HAP-1 (cell line): ENCODE results near the gene MX1.

Experiments used
- DNase-seq, 2 experiments: peaks; one replicate each; pipeline ENCODE4 v3.0.0-alpha.2; 2016 to 2020; ENCODE audit warnings: low spot score in 2 of 2
- H3K27me3 ChIP-seq: fragments of 250-450 bp; sonication (Bioruptor Pico); 2 replicates; pipeline ENCODE4 v1.5.1; 2020; ENCODE audit warnings: low read depth, mild to moderate bottlenecking, moderate library complexity
- H3K36me3 ChIP-seq: fragments of 250-450 bp; sonication (Bioruptor Pico); replicated peaks from 2 replicates; pipeline ENCODE4 v1.5.1; 2020; ENCODE audit warnings: mild to moderate bottlenecking
- H3K4me1 ChIP-seq: fragments of 250-450 bp; sonication (Bioruptor Pico); 2 replicates; pipeline ENCODE4 v1.5.1; 2020; ENCODE audit warnings: mild to moderate bottlenecking
- H3K4me3 ChIP-seq: fragments of 250-450 bp; sonication (Bioruptor Pico); 2 replicates; pipeline ENCODE4 v1.5.1; 2020; ENCODE audit warnings: mild to moderate bottlenecking, moderate library complexity
- H3K9me3 ChIP-seq: fragments of 250-450 bp; sonication (Bioruptor Pico); 2 replicates; pipeline ENCODE4 v1.5.1; 2020; ENCODE audit warnings: mild to moderate bottlenecking, moderate library complexity
- in situ Hi-C: fragments of 300-500 bp; cut with MboI; formaldehyde crosslinking; loops from 3 replicates; pipeline ENCODE4 v1.14.3; 2020; ENCODE audit warnings: low sequenced_read_pairs, inconsistent platforms, mixed read lengths

The MX1 gene

DNA sequence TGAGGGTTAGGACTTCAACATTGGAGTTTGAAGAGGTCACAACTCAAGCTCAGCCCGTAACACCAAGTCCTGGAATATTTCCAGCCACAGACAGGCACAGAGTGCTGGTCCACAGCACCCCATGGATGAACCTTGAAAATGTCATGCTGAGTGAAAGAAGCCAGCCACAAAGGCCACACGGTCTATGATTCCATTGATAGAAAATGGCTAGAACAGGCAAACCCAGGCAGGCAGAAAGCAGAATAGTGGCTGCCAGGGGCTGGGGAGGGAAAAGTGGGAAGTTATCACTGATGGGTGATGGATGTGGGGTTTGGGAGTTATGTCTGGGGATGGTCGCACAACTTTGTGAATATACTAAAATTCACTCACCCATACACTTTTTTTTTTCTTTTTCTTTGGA, 21.3 kb downstream of the MX1 start:
- H3K4me3 ChIP-seq = no peak overlapping the region
- no peaks in the 10 kb centered on the region for H3K4me1 ChIP-seq
- DNase-seq = no peak
- in situ Hi-C loops = no loop called here
- no peaks in the 10 kb centered on the region for H3K36me3 ChIP-seq
- no peaks in the 10 kb centered on the region for H3K27me3 ChIP-seq
- no peaks in the 10 kb centered on the region for H3K9me3 ChIP-seq

DNA sequence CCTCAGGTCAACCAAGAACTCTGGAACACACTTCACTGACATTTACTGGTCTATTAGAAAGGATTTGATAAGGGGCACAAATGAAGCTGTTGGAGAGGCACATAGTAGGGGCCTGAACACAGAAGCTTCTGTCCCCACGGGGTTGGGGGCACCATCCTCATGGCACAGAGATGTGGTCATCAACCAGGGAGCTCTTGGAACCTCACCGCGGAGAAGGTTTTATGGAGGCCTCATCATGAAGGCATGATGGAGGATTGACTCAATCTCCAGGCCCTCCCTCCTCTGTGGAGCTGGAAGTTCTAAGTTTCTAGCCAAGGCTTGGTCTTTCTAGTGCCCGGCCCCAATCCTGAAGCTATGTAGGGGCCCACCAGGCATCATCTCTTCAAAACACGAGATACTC, 23.6 kb downstream of the MX1 start:
- no peak overlapping the region for H3K4me3 ChIP-seq
- in situ Hi-C loops = no loop called here
- H3K4me1 ChIP-seq = no peaks in the 10 kb centered on the region
- H3K9me3 ChIP-seq = no peaks in the 10 kb centered on the region
- H3K27me3 ChIP-seq = no peaks in the 10 kb centered on the region
- no peaks in the 10 kb centered on the region for H3K36me3 ChIP-seq
- no peak for DNase-seq

DNA sequence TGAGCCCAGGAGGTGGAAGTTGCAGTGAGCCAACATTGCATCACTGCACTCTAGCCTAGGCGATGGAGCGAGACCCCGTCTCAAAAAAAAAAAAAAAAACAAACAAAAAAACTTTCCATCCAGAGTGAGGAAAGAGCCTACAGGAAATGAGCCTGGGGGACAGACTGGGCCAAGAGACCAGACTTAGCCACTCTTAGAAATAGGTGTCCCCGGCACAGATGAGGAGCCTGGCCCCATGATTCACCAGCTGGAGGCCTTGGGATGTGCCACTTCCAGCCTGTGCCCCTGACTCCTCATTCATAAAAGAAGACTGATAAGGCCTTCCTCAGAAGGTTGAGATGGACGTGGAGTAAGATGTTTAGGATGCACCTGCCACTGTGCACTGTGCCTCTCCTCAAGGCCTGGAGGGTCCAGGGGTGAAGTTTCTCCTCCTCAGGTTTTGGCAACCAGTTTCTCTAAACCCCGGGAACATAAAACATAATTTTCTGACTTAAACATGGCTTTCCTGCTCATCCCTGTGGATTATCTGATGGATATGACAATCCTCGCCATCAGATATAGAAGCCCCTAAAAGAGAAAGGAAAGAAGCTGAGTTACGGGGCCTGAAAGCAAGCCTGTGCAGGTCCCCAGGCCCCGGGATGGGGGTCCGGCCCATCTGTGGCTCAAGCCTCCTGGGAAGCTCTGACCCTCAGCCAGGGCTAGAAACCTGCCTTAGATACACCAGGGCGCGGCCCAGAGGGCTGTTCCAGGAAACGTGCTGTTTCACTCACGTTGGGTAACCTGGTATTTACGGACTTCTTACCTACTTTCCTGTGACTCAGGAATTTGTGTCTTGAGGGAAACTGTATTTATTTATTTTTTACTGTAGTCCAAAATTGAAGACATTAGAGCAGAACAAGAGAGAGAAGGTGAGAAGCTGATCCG, 26.0 kb downstream of the MX1 start:
- Histone ChIP-seq H3K27me3 (no peaks in the 10 kb centered on the region), H3K36me3 (no peaks in the 10 kb centered on the region), H3K4me3 (no peak overlapping the region), H3K9me3 (no peaks in the 10 kb centered on the region), H3K4me1 (no peaks in the 10 kb centered on the region)
- in situ Hi-C loops = no loop called here
- DNase-seq = no peak

DNA sequence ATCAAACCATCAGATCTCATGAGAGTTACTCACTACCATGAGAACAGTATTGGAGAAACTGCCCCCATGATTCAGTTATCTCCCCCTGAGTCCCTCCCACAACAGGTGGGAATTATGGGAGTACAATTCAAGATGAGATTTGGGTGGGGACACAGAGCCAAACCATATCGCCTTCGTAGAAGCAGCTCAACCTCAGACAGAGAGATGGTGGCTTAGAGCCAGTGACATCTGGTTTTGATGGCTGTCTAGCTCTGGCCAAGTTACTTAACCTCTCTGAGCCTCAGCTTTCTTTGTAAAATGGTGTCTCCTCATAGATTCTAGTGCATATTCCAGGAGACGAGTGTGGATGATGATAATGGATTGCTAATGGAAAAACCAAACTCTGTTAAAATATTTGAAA, 27.2 kb downstream of the MX1 start:
- no peaks in the 10 kb centered on the region for H3K4me1 ChIP-seq
- no peaks in the 10 kb centered on the region for H3K27me3 ChIP-seq
- no peaks in the 10 kb centered on the region for H3K9me3 ChIP-seq
- in situ Hi-C loops = no loop called here
- H3K4me3 ChIP-seq = no peak overlapping the region
- no peak for DNase-seq
- no peaks in the 10 kb centered on the region for H3K36me3 ChIP-seq

DNA sequence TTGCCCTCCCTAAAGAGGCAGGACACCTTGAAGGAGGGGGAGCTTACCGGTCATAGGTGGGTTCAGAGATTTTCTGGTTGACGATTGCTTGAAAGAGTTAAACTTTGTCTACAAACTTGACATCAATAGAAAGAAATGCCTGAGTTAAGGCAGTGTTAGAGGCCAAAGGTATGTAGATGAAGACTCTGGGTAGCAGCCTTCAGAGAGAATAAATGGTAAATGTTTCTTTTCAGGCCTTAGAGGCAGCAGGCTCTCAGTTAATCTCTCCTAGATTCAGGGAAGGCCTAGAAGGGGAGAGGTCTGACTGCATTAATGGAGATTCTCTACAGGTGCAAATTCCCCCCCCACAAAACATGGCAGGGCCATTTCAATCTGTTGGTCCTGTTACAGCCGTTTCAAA, 27.7 kb downstream of the MX1 start:
- no peaks in the 10 kb centered on the region for H3K9me3 ChIP-seq
- H3K27me3 ChIP-seq = no peaks in the 10 kb centered on the region
- no peaks in the 10 kb centered on the region for H3K4me1 ChIP-seq
- no peak for DNase-seq
- H3K36me3 ChIP-seq = no peaks in the 10 kb centered on the region
- H3K4me3 ChIP-seq = no peak overlapping the region
- in situ Hi-C loops = no loop called here

DNA sequence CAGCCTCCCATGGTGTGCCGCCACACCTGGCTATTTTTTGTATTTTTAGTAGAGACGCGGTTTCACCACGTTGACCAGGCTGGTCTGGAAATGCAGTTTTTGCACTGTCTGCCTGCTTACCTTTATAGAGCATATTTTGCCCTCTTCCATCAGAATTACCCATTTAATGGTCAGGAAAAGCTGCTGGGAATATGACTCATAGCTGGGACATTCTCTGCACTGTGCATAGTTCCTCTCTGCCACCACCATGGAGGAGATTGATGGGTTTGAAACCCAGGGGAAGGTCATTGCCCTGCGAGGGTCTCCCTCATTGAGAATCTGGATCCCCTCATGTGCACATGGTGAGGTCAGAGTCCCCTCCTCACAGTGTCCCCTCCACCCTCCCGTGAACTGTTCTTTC, 32.1 kb downstream of the MX1 start:
- H3K9me3 ChIP-seq = no peaks in the 10 kb centered on the region
- no peak overlapping the region for H3K4me3 ChIP-seq
- no peaks in the 10 kb centered on the region for H3K4me1 ChIP-seq
- no peaks in the 10 kb centered on the region for H3K27me3 ChIP-seq
- H3K36me3 ChIP-seq = no peaks in the 10 kb centered on the region
- in situ Hi-C loops = no loop called here
- DNase-seq = no peak

DNA sequence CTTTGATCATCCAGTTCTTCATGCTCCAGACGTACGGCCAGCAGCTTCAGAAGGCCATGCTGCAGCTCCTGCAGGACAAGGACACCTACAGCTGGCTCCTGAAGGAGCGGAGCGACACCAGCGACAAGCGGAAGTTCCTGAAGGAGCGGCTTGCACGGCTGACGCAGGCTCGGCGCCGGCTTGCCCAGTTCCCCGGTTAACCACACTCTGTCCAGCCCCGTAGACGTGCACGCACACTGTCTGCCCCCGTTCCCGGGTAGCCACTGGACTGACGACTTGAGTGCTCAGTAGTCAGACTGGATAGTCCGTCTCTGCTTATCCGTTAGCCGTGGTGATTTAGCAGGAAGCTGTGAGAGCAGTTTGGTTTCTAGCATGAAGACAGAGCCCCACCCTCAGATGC, 32.5 kb downstream of the MX1 start:
- no peak for DNase-seq
- no peaks in the 10 kb centered on the region for H3K27me3 ChIP-seq
- in situ Hi-C loops = no loop called here
- H3K36me3 ChIP-seq = no peaks in the 10 kb centered on the region
- no peaks in the 10 kb centered on the region for H3K9me3 ChIP-seq
- H3K4me1 ChIP-seq = no peaks in the 10 kb centered on the region
- H3K4me3 ChIP-seq = no peak overlapping the region

DNA sequence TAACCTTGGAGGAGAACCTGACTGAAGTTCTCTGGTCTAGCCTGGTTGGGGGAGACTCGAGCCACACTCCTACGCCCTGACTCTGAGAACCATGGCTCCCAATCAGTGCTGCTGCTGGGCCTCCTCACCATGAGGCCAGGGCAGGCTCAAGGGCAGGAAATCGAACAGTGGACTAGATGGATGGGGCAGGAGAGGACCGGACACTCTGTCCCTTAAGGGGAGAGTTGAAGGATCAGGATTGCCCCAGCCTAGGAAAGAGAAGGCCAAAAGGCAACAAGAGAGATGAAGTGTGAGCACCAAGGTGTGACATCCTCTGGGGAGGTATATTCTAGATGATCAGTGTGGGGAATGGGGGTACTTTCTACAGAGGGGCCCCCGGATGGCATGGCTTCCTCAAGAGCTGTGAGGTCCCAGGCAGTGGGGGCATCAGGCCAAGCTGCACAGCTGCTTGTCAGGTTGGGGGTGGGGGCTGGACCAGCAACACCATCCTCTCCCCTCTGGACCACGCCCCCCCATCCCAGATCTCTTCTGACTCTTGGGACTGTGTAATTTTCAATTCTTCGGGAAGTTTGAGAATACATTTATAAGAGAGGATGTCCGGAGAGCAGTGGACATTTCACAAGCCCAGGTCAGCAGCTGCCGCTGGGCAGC, 34.0 kb downstream of the MX1 start:
- in situ Hi-C loops = no loop called here
- H3K4me1 ChIP-seq = no peaks in the 10 kb centered on the region

DNA sequence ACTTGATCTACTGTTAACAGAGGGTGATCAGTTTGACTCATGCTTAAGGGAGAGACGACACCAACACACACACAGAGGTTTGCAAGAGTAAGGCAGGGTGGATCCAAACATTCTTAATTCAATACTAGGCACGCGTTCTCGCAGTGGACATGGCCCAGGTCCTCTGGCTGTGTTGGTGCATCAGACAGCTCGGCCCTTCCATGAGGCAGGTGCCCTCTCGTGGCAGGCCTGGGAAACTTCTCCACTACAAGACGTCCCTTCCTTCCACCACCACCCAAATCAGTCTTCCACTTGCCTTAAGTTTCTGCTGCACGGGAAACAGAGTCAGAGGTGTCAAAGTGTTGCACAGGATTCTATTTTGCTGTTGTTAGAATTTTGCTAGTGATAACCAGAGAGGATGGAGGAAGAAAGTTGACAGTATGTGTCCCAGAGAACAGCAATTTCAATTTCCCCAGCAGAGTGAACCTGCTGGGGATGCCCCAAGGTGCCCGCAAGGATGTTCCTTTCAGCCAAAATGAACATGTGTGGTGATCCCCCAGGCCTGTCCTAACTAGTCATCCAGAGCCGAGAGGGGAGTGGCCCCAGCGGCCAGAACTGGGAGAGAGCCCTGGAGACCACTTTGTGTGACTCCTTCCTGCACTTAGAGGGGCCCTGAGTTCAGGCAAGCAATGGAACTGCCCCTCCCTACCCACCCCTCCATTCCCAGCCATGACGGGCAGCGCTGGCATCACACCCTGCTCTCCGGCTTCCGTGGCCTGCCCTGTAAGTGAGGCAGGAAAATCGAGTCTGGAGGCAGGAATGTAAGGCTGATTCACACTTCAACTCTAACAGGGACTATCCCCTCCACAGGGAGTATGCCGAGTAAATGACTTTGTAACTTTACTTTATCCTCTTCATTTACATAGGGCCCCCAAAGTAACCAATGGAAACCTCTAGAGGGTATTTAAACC, 34.8 kb downstream of the MX1 start:
- in situ Hi-C loops = no loop called here
- no peaks in the 10 kb centered on the region for H3K36me3 ChIP-seq
- no peaks in the 10 kb centered on the region for H3K4me1 ChIP-seq
- no peak overlapping the region for H3K4me3 ChIP-seq
- no peak for DNase-seq
- H3K27me3 ChIP-seq = no peaks in the 10 kb centered on the region
- no peaks in the 10 kb centered on the region for H3K9me3 ChIP-seq

More for the DNA sequence above, 34.0 kb downstream of the MX1 start:
- no peak for DNase-seq
- H3K27me3 ChIP-seq = no peaks in the 10 kb centered on the region
- no peaks in the 10 kb centered on the region for H3K9me3 ChIP-seq
- no peak overlapping the region for H3K4me3 ChIP-seq
- H3K36me3 ChIP-seq = no peaks in the 10 kb centered on the region

DNA sequence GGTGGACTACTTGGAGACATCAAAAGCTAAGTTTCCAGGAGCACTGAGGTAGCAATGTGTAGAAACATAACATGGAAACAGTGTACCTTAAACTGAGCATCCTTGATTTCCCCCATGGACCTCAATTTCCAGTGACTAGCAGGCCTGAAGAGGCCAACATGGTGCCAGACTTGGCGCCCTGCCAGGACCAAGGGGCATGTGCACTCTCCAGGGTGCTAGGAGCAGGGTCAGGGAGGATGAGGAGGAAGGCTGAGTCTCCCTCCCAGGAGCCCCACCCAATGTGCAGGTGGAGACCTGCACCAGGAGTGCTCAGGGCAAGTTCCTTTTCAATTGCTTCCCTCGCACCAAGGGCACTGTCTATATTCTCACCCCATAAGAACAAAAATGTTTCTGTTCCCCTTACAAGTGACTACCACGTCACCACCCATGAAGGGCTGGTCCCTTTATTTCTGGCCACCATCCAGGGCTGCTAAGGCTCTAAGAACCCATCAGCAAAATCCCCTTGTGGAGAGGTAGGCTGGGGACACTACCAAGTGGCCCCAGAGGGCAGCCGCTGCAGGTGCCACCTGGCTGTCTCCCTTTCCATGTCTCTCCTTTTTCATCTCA, 39.2 kb downstream of the MX1 start:
- no peak overlapping the region for H3K4me3 ChIP-seq
- no peak for DNase-seq
- no peaks in the 10 kb centered on the region for H3K27me3 ChIP-seq

DNA sequence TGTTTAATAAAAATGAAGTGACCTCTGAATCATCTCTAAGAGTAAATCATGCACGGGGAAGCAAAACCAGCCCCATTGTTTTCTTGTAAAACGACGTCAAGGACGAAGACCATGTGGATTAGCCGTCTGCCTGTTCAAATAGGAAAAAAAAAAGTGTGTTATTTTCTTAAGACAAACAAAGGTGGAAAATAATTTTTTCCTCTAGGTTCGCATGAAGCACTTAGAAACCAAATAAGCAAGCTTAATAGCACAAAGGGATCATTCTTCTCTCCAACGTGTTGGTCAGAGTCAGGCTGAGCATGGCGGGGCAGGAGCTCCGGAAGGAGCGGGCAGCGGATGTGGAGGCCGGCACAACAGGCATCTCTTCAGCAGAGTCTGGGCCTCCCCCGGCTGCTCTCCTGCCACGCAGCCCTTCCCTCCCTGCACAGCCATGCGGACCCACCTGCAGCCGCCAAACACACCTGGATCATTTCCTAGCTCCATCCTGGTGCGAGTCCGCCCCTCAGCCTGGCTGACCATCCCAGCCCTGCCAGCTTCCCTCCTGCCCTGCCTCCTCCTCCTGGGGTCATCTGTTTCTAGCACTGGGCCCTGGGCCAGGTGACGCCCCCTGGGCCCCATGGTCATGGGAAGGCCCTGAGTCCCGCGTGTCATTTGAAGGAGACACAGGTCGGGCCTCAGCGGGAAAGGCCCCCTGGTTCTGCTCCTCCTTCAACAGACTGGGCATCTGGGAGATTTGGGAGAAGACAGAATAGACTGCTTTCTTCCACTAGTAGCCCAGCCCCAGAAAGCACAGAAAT, 40.2 kb downstream of the MX1 start:
- no peaks in the 10 kb centered on the region for H3K36me3 ChIP-seq
- DNase-seq = no peak
- no peaks in the 10 kb centered on the region for H3K9me3 ChIP-seq
- in situ Hi-C loops = no loop called here
- H3K4me3 ChIP-seq = no peak overlapping the region
- H3K27me3 ChIP-seq = no peaks in the 10 kb centered on the region
- no peaks in the 10 kb centered on the region for H3K4me1 ChIP-seq

More for the DNA sequence above, 39.2 kb downstream of the MX1 start:
- Histone ChIP-seq H3K4me1 (no peaks in the 10 kb centered on the region), H3K9me3 (no peaks in the 10 kb centered on the region), H3K36me3 (no peaks in the 10 kb centered on the region)
- in situ Hi-C loops = no loop called here

DNA sequence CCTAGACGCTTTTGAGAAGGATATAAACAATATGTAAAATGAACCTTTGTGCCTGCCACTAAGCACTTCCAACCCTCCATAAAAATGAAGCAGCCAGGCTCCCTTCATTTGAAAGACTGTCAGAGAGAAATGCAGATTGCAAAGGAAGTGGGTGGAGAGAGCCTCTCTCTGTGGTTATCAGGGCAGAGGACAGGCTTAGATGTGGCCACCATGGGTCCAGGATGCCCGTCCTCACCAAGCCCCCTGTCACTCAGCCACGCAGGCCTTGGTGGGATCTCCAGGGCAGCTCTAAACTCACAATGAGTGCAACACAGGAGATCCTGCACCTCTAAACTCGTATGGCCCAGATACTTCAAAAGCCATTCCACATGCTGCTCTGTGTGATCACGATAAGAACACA, 44.0 kb downstream of the MX1 start:
- H3K36me3 ChIP-seq = no peaks in the 10 kb centered on the region
- H3K4me3 ChIP-seq = no peak overlapping the region
- in situ Hi-C loops = no loop called here

More for the DNA sequence above, 44.0 kb downstream of the MX1 start:
- no peak for DNase-seq
- Histone ChIP-seq H3K9me3 (no peaks in the 10 kb centered on the region), H3K4me1 (no peaks in the 10 kb centered on the region), H3K27me3 (no peaks in the 10 kb centered on the region)
